ENCODE measurements around the gene GBGT1. TPM values are rescaled to one million over a fixed set of nuclear protein-coding genes. Genes with fewer than 3 reads are reported as not detected.

GBGT1 gene
- total RNA-seq = 3.1 and 5.6 TPM in 2 replicates

DNA sequence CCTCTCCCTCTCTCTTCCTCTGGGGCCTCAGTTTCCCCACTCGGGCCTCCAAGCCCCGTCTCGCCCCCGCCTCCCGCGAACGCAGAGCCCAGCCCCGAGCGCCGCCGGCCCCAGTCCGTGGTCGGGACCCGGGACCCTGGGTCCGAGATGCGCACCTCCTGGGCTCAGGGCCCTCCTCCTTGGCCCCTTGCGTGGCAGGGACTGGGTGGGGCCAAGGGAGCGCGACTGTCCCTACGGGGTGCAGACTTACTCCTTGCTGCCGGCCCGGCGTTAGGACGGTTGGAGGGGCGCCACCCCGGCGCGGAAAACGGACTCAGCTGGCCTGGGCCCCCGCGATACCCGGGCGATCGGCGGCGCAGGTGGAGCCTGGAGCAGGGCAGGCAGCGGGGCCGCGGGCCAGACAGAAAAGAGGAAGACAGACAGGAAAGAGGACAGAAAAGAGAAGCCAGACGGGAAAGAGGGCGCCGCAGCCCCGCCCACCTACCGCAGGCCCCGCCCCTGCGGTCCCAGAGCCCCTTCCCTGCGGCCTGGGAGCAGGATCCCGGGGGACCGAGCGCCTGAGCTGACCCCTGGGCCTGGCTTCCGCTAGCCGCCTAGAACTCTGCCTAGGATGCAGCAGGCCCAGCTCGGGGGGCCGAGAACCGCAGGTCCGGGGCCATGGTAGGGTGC is at the start of gene GBGT1:
TSS of gene GBGT1 (minus strand) at position 411 of the 669 bp plus-strand sequence. CDS start 1,502 bp downstream, outside the sequence.

DNA sequence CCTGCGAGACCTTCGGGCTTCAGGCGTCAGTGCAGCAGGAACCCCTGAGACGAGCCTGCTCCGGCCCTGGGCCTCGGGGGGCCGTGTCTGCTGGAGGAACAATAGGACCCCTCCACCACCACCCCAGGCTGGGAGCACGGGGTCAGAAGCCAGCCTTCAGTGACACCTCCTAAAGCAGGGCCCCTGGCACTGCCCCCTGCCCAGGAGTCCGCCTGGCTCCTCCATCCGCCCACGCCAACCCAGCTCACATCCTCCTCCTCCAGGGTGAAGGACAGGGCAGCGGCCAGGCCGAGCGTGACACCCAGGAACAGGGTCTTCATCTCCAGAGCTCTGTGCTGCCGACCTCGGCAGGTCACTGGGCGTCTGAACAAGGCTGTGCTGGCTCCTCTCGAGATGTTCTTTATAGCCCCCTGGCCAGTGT is 45.2 kb upstream of the GBGT1 start, which contains the start of gene OBP2B:
TSS of gene OBP2B (minus strand) at position 371 of the 421 bp plus-strand sequence. CDS start at position 320, 51 bp downstream.

DNA sequence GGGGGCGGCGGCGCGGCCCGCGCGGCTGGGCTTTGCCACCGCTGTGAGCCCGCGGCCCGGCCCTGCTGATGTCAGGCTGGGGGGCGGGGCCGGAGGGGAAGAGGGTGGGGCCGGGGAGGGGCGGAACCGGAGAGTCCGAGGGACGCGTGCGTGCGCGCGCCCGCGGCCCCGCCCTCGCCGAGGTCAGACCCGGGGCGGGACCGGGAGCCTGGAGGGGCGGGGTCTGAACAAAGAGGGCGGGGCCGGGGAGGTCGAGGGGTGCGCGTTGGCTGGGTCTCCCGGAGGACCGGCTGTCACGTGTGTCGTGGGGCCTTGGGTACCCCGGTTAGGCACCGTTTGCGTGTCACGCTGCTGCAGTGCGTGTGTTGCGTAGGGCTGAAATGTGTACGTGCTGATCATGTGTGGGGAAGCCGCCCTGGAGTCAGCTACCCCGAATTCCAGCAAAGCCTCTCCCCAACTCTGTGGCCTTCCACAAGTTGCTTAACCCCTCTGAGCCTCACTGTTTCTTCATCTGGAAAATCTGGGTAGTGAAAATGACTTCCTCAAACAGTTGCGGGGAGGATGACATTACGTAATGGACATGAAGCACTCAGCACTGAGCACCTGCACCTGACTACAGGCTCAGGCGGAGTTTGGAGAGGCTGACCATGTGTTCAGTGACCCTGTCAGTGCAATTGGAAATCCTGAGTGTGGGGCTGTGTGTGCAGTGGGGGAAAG is 42.4 kb downstream of the GBGT1 start, which contains the start of gene RALGDS:
TSS of gene RALGDS (minus strand) at position 43 of the 717 bp plus-strand sequence. CDS start 86 bp downstream, outside the sequence.

Other genes with a start within 250 kb of the GBGT1 start
- 62.4 and 62.9 TPM in 2 replicates for gene TSC1, start 219.3 kb downstream of the GBGT1 start, total RNA-seq
- gene GFI1B, start 185.2 kb downstream of the GBGT1 start, total RNA-seq = 0.17 TPM in 1 of 2 replicates, not detected in the other
- 39.0 and 40.7 TPM in 2 replicates for gene GTF3C5, start 132.9 kb downstream of the GBGT1 start, total RNA-seq
- gene CEL, start 101.9 kb downstream of the GBGT1 start, total RNA-seq = under 0.01 and 0.66 TPM in 2 replicates
- 16.9 and 32.4 TPM in 2 replicates for gene RALGDS, start 42.7 kb downstream of the GBGT1 start, total RNA-seq
- gene OBP2B, start 45.3 kb upstream of the GBGT1 start, total RNA-seq = not detected in 2 replicates
- not detected in 2 replicates for gene ABO, start 111.3 kb upstream of the GBGT1 start, total RNA-seq
- 9.6 and 10.9 TPM in 2 replicates for gene SURF6, start 172.3 kb upstream of the GBGT1 start, total RNA-seq
- gene MED22, start 184.2 kb upstream of the GBGT1 start, total RNA-seq = 17.9 and 21.5 TPM in 2 replicates
- gene RPL7A, start 184.3 kb upstream of the GBGT1 start, total RNA-seq = 2,204 and 2,714 TPM in 2 replicates
- gene SURF1, start 192.6 kb upstream of the GBGT1 start, total RNA-seq = 29.6 and 30.8 TPM in 2 replicates
- 13.5 and 22.2 TPM in 2 replicates for gene SURF2, start 192.6 kb upstream of the GBGT1 start, total RNA-seq
- gene SURF4, start 212.1 kb upstream of the GBGT1 start, total RNA-seq = 459 and 569 TPM in 2 replicates
- gene STKLD1, start 212.5 kb upstream of the GBGT1 start, total RNA-seq = 1.2 TPM in 2 replicates

Measured in smooth muscle cell of trachea (primary cell).